Spleen (tissue), 11 donors: ENCODE data around the gene AKAP13. TPM values are rescaled to one million over a fixed set of nuclear protein-coding genes. Genes with fewer than 3 reads are reported as not detected.

Source experiments
- DNase-seq: peaks from one replicate; pipeline ENCODE4 v3.0.0-alpha.2; 2020
- H3K27ac ChIP-seq, 8 donors: fragments of 200-600 bp; sonication (generic) in 7 of 8; 1 replicate in 4 of 8; 2 replicates in 4 of 8; pipeline versions ENCODE4 v1.5.0 to v1.8.0; 2016 to 2021; ENCODE audit warnings: inconsistent platforms in 4 of 8, mild to moderate bottlenecking in 4 of 8, moderate library complexity in 1 of 8
- H3K27me3 ChIP-seq, 7 donors: fragments of 200-600 bp; sonication (generic) in 6 of 7; replicated peaks in 1 of 7; 1 replicate in 4 of 7; 2 replicates in 3 of 7; pipeline versions ENCODE4 v1.5.0 to v1.8.0; 2016 to 2021; ENCODE audit warnings: inconsistent platforms in 3 of 7, mild to moderate bottlenecking in 1 of 7
- H3K36me3 ChIP-seq, 6 donors: fragments of 200-600 bp; sonication (generic) in 5 of 6; 1 replicate in 4 of 6; 2 replicates in 2 of 6; pipeline versions ENCODE4 v1.5.0 to v1.8.0; 2016 to 2021; ENCODE audit warnings: inconsistent platforms in 2 of 6
- H3K4me1 ChIP-seq, 6 donors: fragments of 200-600 bp; sonication (generic) in 5 of 6; 1 replicate in 3 of 6; 2 replicates in 3 of 6; pipeline versions ENCODE4 v1.5.0 to v1.8.0; 2016 to 2021; ENCODE audit warnings: inconsistent platforms in 3 of 6
- H3K4me3 ChIP-seq, 8 donors: fragments of 200-600 bp; sonication (generic) in 7 of 8; 1 replicate in 4 of 8; 2 replicates in 4 of 8; pipeline versions ENCODE4 v1.5.0 to v1.8.0; 2016 to 2021; ENCODE audit warnings: inconsistent platforms in 4 of 8, mild to moderate bottlenecking in 4 of 8, moderate library complexity in 2 of 8
- H3K9me3 ChIP-seq, 8 donors: fragments of 200-600 bp; sonication (generic) in 7 of 8; 1 replicate in 4 of 8; 2 replicates in 4 of 8; pipeline versions ENCODE4 v1.5.0 to v1.8.0; 2016 to 2021; ENCODE audit warnings: inconsistent platforms in 4 of 8
- CTCF ChIP-seq, 11 experiments: fragments of 200-600 bp in 7 of 11; fragments of 450-650 bp in 4 of 11; sonication (generic) in 4 of 11; IDR thresholded peaks in 8 of 11; conservative IDR thresholded peaks in 3 of 11; 1 replicate in 7 of 11; 2 replicates in 4 of 11; pipeline versions ENCODE4 v1.4.0 to v1.8.0; 2016 to 2021; ENCODE audit warnings: antibody characterized with exemption in 11 of 11, inconsistent platforms in 4 of 11, mild to moderate bottlenecking in 1 of 11
- POLR2A ChIP-seq, 3 donors: fragments of 450-650 bp; IDR thresholded peaks; one replicate each; pipeline ENCODE4 v1.5.1; 2017; ENCODE audit warnings: antibody characterized with exemption in 3 of 3, mild to moderate bottlenecking in 1 of 3
- POLR2AphosphoS5 ChIP-seq, 3 donors: sonication (generic); formaldehyde crosslinking; IDR thresholded peaks; one replicate each; pipeline ENCODE4 v1.5.1; 2017; ENCODE audit warnings: antibody characterized with exemption in 3 of 3
- WGBS, 5 donors: extraction: QIAGEN DNeasy Blood & Tissue Kit in 3 of 5; methylation state at CpG; one replicate each; pipeline versions ENCODE4 v1.1.5 to v1.1.7; 2013 to 2018; 5-methylcytosine and 5-hydroxymethylcytosine counted together
- intact Hi-C: fragments of 100-400 bp; cut with DNase I; formaldehyde crosslinking; loops from one replicate; pipeline ENCODE4 v1.15.0; 2023; ENCODE audit warnings: low total_unique reads
- polyA plus RNA-seq, 3 donors: library from polyadenylated mRNA; stranded (reverse); fragments of 200-250 nt; gene quantifications; one replicate each; pipeline ENCODE4 v1.2.1, GENCODE V29; 2013
- total RNA-seq, 7 donors: library from RNA; depleted of rRNA in 3 of 7; stranded (reverse); fragments of >200 nt in 3 of 7; fragmentation: NEBNext Ultra II Directional in 4 of 7; extraction: Animal tissue kit (Norgen Biotek cat#: 25700) in 4 of 7; gene quantifications; one replicate each; pipeline versions ENCODE4 v1.1.0 to v1.2.1, GENCODE V29; 2016 to 2021
- donor health status: healthy with polysubstance abuse.
- donor health status: DM: no; HTN: no; CAD: no; lungs with moderate emphysema.
- donor health status: DM: no; HTN: no; CAD: no.
- donor health status: Bipolar disorder and iron deficiency.
- donor health status: healthy.
- donor health status: DM: no; HTN: no; CAD: no.
- donor health status: DM: yes; HTN: yes; CAD: no.

Gene AKAP13
- total and polyA plus RNA-seq, 10 donors: 35.4 to 413 (median 260) TPM

DNA sequence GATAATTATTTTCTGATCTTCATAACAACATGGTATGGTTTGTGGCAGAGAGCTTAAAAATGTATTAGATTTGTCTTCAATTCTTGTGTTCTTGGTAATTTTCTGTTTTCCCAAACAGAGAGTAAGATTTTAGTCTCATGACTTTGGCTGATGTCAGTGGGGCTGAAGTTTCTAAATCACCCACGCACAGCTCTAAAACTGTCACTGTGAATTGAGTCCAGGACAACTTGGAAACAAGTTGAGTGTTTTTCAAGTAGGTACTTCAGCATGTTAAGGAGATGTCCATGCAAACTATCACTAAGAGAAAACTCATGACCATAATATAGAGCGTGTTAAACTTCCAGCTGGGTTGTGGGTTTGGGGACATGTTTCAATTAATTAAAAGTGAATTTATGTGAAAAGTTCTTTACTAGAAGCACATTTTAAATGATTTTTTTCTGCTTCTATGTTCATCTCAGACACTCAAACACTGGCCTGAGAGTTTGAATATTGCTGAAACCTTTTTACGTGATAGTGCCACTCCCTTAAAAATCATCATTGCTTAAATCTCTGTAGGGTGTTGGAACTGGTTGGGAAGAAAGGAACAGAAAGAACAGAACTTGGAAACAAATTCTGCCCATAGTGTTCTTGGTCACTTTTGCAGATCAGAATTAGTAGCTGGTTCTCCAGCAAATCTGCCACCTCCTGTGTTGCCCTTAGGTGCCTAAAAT is 324.5 kb downstream of the AKAP13 start:
- H3K36me3 ChIP-seq: peaks cover 0 to 77% (median 12%) of the 10 kb centered on the region in 6 donors
- no peaks in the 10 kb centered on the region for H3K9me3 ChIP-seq
- no peaks in the 10 kb centered on the region for H3K27me3 ChIP-seq
- peaks cover 51 to 100% (median 91%) of the 10 kb centered on the region in 6 donors for H3K4me1 ChIP-seq
- peak overlapping the region; percentile 17 to 93 (median 90) for H3K27ac ChIP-seq
- no peak overlapping the region for H3K4me3 ChIP-seq
- no peak for TF ChIP-seq CTCF (IDR thresholded peaks at IDR 0.05 in 8 of 11, conservative IDR thresholded peaks at IDR 0.05 in 3 of 11)
- no peak for TF ChIP-seq POLR2A (IDR thresholded peaks at IDR 0.05)
- TF ChIP-seq POLR2AphosphoS5 (IDR thresholded peaks at IDR 0.05): peak in 1 of 3 donors; percentile 19
- WGBS, 5 donors: 67 to 77% (median 73%) methylated on average over 3 of the region's 3 CpGs
- intact Hi-C loops: loop anchor here (10.0 kb wide), 1 partner anchor 80 kb away; no protein-coding TSS in a partner anchor
- no peak for DNase-seq

DNA sequence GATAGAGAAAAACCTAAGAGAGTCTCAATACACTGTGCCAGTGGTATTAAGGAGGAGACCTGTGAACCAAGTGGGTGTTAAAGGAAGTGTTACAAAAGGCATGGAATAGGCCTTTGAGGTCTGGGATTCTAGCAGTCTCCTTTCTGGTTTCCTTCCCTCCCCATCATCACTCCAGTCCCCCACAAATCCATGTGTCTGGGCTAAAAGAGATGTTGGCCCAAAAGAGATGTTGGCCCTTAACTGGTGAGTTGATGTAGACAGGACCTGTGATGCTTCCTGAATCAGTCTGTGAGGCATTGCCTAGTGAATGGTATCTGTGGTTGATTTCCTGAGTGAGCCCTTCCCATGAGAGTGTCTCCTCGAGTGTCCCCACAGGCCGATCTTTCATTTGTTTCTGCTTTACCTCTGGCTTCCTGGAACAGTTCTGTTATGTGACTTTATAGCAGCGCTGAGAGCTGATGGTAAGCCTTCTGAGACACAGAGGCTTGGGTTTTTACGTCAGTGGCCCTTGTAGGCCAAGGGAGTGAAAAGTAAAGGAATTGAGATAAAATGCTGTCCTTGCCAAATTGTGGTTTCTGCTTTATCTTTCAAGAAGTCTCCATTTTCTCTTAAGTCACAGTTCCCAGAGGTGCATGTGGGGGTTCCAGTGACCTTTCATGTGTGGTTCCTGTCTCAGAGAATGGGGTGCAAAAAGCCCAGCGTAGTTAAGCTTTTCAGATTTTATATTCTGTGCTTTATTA is 326.5 kb downstream of the AKAP13 start:
- peak overlapping the region; percentile 75 to 93 (median 90) for H3K27ac ChIP-seq
- TF ChIP-seq POLR2A (IDR thresholded peaks at IDR 0.05): no peak
- no peak for TF ChIP-seq CTCF (IDR thresholded peaks at IDR 0.05 in 8 of 11, conservative IDR thresholded peaks at IDR 0.05 in 3 of 11)
- peak in 1 of 3 donors; percentile 87 for TF ChIP-seq POLR2AphosphoS5 (IDR thresholded peaks at IDR 0.05)
- H3K27me3 ChIP-seq: no peaks in the 10 kb centered on the region
- H3K4me1 ChIP-seq: peaks cover 47 to 100% (median 85%) of the 10 kb centered on the region in 6 donors
- DNase-seq: no peak
- intact Hi-C loops: loop anchor here (10.0 kb wide), 1 partner anchor 82 kb away; no protein-coding TSS in a partner anchor
- H3K9me3 ChIP-seq: no peaks in the 10 kb centered on the region
- peak overlapping the region in 5 of 8 donors; percentile 10 to 49 (median 19) for H3K4me3 ChIP-seq
- WGBS, 5 donors: 7 to 15% (median 12%) methylated on average over 5 of the region's 5 CpGs
- H3K36me3 ChIP-seq: peaks cover 0 to 77% (median 29%) of the 10 kb centered on the region in 6 donors

- TF ChIP-seq POLR2AphosphoS5 (IDR thresholded peaks at IDR 0.05) (peak in 1 of 3 donors; percentile 26), CTCF (IDR thresholded peaks at IDR 0.05 in 8 of 11, conservative IDR thresholded peaks at IDR 0.05 in 3 of 11) (no peak)
- H3K9me3 ChIP-seq: no peaks in the 10 kb centered on the region
- 30 to 40% (median 32%) methylated on average over 8 of the region's 8 CpGs for WGBS, 5 donors
- peak overlapping the region in 6 of 8 donors; percentile 2 to 49 (median 14) for H3K4me3 ChIP-seq
- peak overlapping the region; percentile 75 to 93 (median 90) for H3K27ac ChIP-seq
- peaks cover 0 to 84% (median 37%) of the 10 kb centered on the region in 6 donors for H3K36me3 ChIP-seq
- DNase-seq: no peak
- H3K27me3 ChIP-seq: no peaks in the 10 kb centered on the region
- intact Hi-C loops: loop anchor here (10.0 kb wide), 1 partner anchor 83 kb away; no protein-coding TSS in a partner anchor
- peaks cover 41 to 100% (median 77%) of the 10 kb centered on the region in 6 donors for H3K4me1 ChIP-seq
These were observed 327.3 kb downstream of the AKAP13 start for GRCh38 chr15:85707519-85708338.
